Astrocyte of the cerebellum (primary cell): ENCODE measurements around the gene TMEM51.

ENCODE experiments used
- DNase-seq: peaks from one replicate; pipeline ENCODE4 v3.0.0-alpha.2; 2011; ENCODE audit warnings: low read depth
- H3K4me3 ChIP-seq: 2 replicates; pipeline ENCODE4 v1.5.1; 2011; ENCODE audit warnings: mild to moderate bottlenecking, low read depth, low read length, moderate library complexity
- CTCF ChIP-seq: IDR thresholded peaks from 2 replicates; pipeline ENCODE4 v1.5.1; 2012; ENCODE audit warnings: low read length, low read depth, moderate library complexity, mild to moderate bottlenecking; ENCODE audit errors: missing control alignments
- in situ Hi-C: cut with HindIII; loops from 2 replicates; pipeline ENCODE4 v1.10.0; 2017; ENCODE audit warnings: low sequenced_read_pairs

The TMEM51 gene

GRCh38 chr1:15179485-15179883, 25.9 kb downstream of the TMEM51 start:
- DNase-seq, result no peak
- in situ Hi-C loops, result loop anchor here (5.0 kb wide), 1 partner anchor 42 kb away; no protein-coding TSS in a partner anchor
- no peak overlapping the region for H3K4me3 ChIP-seq
- no peak for TF ChIP-seq CTCF

GRCh38 chr1:15180189-15180588, 26.6 kb downstream of the TMEM51 start:
- DNase-seq, result no peak
- in situ Hi-C loops, result no loop called here
- TF ChIP-seq CTCF, result no peak
- no peak overlapping the region for H3K4me3 ChIP-seq

- H3K4me3 ChIP-seq, result no peak overlapping the region
- no peak for DNase-seq
- no peak for TF ChIP-seq CTCF
- in situ Hi-C loops, result no loop called here
Observed at GRCh38 chr1:15180945-15181523, 27.5 kb downstream of the TMEM51 start.

GRCh38 chr1:15181564-15181963, 28.0 kb downstream of the TMEM51 start:
- H3K4me3 ChIP-seq, result no peak overlapping the region
- in situ Hi-C loops, result no loop called here
- TF ChIP-seq CTCF, result no peak
- DNase-seq, result no peak

GRCh38 chr1:15184436-15185241, 31.1 kb downstream of the TMEM51 start:
- DNase-seq, result no peak
- TF ChIP-seq CTCF, result no peak
- in situ Hi-C loops, result no loop called here
- H3K4me3 ChIP-seq, result no peak overlapping the region

- TF ChIP-seq CTCF, result no peak
- in situ Hi-C loops, result no loop called here
- DNase-seq, result no peak
Observed at GRCh38 chr1:15185617-15186016, 32.1 kb downstream of the TMEM51 start.

More at GRCh38 chr1:15185617-15186016, 32.1 kb downstream of the TMEM51 start:
- no peak overlapping the region for H3K4me3 ChIP-seq
